ENCODE measurements around the gene NCKAP1. TPM values are rescaled to one million over a fixed set of nuclear protein-coding genes. Genes with fewer than 3 reads are reported as not detected.

NCKAP1 gene
- total RNA-seq, 1 experiment from 2014 or later, result 76.2 TPM

- no TSS peak for BruUV-seq (replicated peaks)
These were observed 510 bp downstream of the NCKAP1 start for GRCh38 chr2:183037553-183038340.

DNA sequence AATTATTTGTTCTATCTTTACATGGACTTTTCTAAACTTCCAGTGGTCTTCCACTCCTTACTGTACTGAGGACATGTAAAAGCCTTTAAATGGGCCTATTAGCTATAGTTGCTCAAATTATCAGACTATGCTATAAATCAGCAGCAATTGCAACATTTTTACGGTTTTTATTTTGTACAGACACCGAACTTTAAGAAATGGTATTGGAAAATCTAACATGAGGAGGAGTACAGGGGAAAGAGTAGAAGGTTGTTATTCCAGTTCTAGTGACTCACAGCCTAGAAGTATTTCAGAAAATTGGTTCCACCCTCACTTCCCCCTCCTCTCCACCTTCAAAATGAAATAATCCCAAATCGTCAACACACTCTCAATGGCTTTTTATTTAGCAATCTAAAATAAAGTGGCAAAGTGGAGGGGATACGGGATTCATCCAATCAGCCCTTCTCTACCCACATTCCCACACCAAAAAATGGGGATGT is 1.1 kb downstream of the NCKAP1 start:
- ATAC-seq (peak; percentile 18), DNase-seq (peak; percentile 72)
- ChIA-PET POLR2A (ENCODE audit: unreplicated experiment) (no interaction called here), CTCF (interaction anchor here (0.6 kb wide), 1 partner anchor 57 kb away, joined by 3 read pairs; no protein-coding TSS in a partner anchor)
- TF ChIP-seq, protein P1, sequence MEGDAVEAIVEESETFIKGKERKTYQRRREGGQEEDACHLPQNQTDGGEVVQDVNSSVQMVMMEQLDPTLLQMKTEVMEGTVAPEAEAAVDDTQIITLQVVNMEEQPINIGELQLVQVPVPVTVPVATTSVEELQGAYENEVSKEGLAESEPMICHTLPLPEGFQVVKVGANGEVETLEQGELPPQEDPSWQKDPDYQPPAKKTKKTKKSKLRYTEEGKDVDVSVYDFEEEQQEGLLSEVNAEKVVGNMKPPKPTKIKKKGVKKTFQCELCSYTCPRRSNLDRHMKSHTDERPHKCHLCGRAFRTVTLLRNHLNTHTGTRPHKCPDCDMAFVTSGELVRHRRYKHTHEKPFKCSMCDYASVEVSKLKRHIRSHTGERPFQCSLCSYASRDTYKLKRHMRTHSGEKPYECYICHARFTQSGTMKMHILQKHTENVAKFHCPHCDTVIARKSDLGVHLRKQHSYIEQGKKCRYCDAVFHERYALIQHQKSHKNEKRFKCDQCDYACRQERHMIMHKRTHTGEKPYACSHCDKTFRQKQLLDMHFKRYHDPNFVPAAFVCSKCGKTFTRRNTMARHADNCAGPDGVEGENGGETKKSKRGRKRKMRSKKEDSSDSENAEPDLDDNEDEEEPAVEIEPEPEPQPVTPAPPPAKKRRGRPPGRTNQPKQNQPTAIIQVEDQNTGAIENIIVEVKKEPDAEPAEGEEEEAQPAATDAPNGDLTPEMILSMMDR (conservative IDR thresholded peaks at IDR 0.05; ENCODE audit: low read depth, low read length), result no peak
- TF ChIP-seq EZH2phosphoT487 (IDR thresholded peaks at IDR 0.05; ENCODE audit: borderline replicate concordance, low read length) (no peak), EZH2 (IDR thresholded peaks at IDR 0.05; ENCODE audit: low read length, unreplicated experiment) (no peak)
- intact Hi-C loops (cut with micrococcal nuclease), result loop anchor here (1.0 to 5.0 kb wide), 3 partner anchors 11 to 55 kb away; no protein-coding TSS in a partner anchor
- BruUV-seq (replicated peaks), result TSS peak; percentile 57
- Histone ChIP-seq H3K9me3 (ENCODE audit: low read length) (no peaks in the 10 kb centered on the region), H3K36me3 (ENCODE audit: low read depth, low read length) (no peaks in the 10 kb centered on the region), H3K4me1 (ENCODE audit: insufficient read depth, low read length) (peaks cover 34% of the 10 kb centered on the region), H3K27me3 (ENCODE audit: low read length) (no peaks in the 10 kb centered on the region), H3K79me2 (ENCODE audit: low read length) (peaks cover 59% of the 10 kb centered on the region), H2AFZ (ENCODE audit: low read length) (peak overlapping the region; percentile 72; the same call in 1 of the 2 replicates), H3F3A (ENCODE audit: low read length, unreplicated experiment) (no peaks in the 10 kb centered on the region), H3K9me2 (replicated peaks; ENCODE audit: low read length) (no peaks in the 10 kb centered on the region), H3K9ac (ENCODE audit: low read length) (peak overlapping the region; percentile 94), H4K20me1 (ENCODE audit: low read length) (peaks cover 49% of the 10 kb centered on the region), H3K4me2 (ENCODE audit: low read length) (peak overlapping the region; percentile 95), H3K4me3 (ENCODE audit: low read length) (peak overlapping the region; percentile 95), H3K27ac (ENCODE audit: low read length) (peak overlapping the region; percentile 78)

More at GRCh38 chr2:183037553-183038340, 510 bp downstream of the NCKAP1 start:
- ChIA-PET CTCF (interaction anchor here (0.6 kb wide), 2 partner anchors 58 to 192 kb away, joined by 3 read pairs; no protein-coding TSS in a partner anchor), POLR2A (ENCODE audit: unreplicated experiment) (interaction anchor here (0.6 kb wide), 1 partner anchor 42 kb away, joined by 8 read pairs; no protein-coding TSS in a partner anchor)
- Histone ChIP-seq H3F3A (ENCODE audit: low read length, unreplicated experiment) (no peaks in the 10 kb centered on the region), H3K4me1 (ENCODE audit: insufficient read depth, low read length) (peaks cover 34% of the 10 kb centered on the region), H3K79me2 (ENCODE audit: low read length) (peaks cover 52% of the 10 kb centered on the region), H3K4me2 (ENCODE audit: low read length) (peak overlapping the region; percentile 95), H3K27ac (ENCODE audit: low read length) (peak overlapping the region; percentile 78), H3K9ac (ENCODE audit: low read length) (peak overlapping the region; percentile 94), H2AFZ (ENCODE audit: low read length) (peak overlapping the region; percentile 72), H3K9me3 (ENCODE audit: low read length) (no peaks in the 10 kb centered on the region), H3K27me3 (ENCODE audit: low read length) (no peaks in the 10 kb centered on the region), H3K4me3 (ENCODE audit: low read length) (peak overlapping the region; percentile 95), H3K9me2 (replicated peaks; ENCODE audit: low read length) (no peaks in the 10 kb centered on the region), H3K36me3 (ENCODE audit: low read depth, low read length) (no peaks in the 10 kb centered on the region), H4K20me1 (ENCODE audit: low read length) (peaks cover 43% of the 10 kb centered on the region)
- DNase-seq (peak; percentile 22), ATAC-seq (peak; percentile 37)
- intact Hi-C loops (cut with micrococcal nuclease), result loop anchor here (1.0 to 5.0 kb wide), 5 partner anchors 11 to 87 kb away; partner anchors contain the start of genes DUSP19 and NUP35
- no peak for TF ChIP-seq EZH2phosphoT487 (IDR thresholded peaks at IDR 0.05; ENCODE audit: borderline replicate concordance, low read length)

- POLR2A ChIA-PET (ENCODE audit: unreplicated experiment), result no interaction called here
- Histone ChIP-seq H3K27me3 (ENCODE audit: low read length) (no peaks in the 10 kb centered on the region), H3K4me3 (ENCODE audit: low read length) (peak overlapping the region; percentile 95), H3K9ac (ENCODE audit: low read length) (peak overlapping the region; percentile 94), H3K36me3 (ENCODE audit: low read depth, low read length) (no peaks in the 10 kb centered on the region), H3K9me2 (replicated peaks; ENCODE audit: low read length) (no peaks in the 10 kb centered on the region), H3F3A (ENCODE audit: low read length, unreplicated experiment) (no peaks in the 10 kb centered on the region), H3K27ac (ENCODE audit: low read length) (no peak overlapping the region), H2AFZ (ENCODE audit: low read length) (no peak overlapping the region), H3K9me3 (ENCODE audit: low read length) (no peaks in the 10 kb centered on the region), H4K20me1 (ENCODE audit: low read length) (peaks cover 59% of the 10 kb centered on the region), H3K79me2 (ENCODE audit: low read length) (peaks cover 69% of the 10 kb centered on the region), H3K4me2 (ENCODE audit: low read length) (peak overlapping the region; percentile 95), H3K4me1 (ENCODE audit: insufficient read depth, low read length) (peaks cover 34% of the 10 kb centered on the region)
- no peak for DNase-seq
- intact Hi-C loops (cut with micrococcal nuclease), result loop anchor here (2.0 to 5.0 kb wide), 2 partner anchors 21 to 54 kb away; no protein-coding TSS in a partner anchor
- no TSS peak for BruUV-seq (replicated peaks)
- CTCF ChIA-PET, result no interaction called here
- ATAC-seq, result no peak
- no peak for TF ChIP-seq EZH2 (IDR thresholded peaks at IDR 0.05; ENCODE audit: low read length, unreplicated experiment)
- TF ChIP-seq EZH2phosphoT487 (IDR thresholded peaks at IDR 0.05; ENCODE audit: borderline replicate concordance, low read length), result no peak
- TF ChIP-seq, protein P1 (conservative IDR thresholded peaks at IDR 0.05; ENCODE audit: low read depth, low read length), result no peak
These were observed 2.1 kb downstream of the NCKAP1 start for GRCh38 chr2:183035954-183036669.
